ENCODE results near the gene MECP2. TPM values are rescaled to one million over a fixed set of nuclear protein-coding genes. Genes with fewer than 3 reads are reported as not detected.
A peak's percentile ranks its signal among the peaks of the same experiment; 100 is the strongest.

MECP2 gene
- total RNA-seq, 1 donor from 2014 or later: 43.7 TPM

DNA sequence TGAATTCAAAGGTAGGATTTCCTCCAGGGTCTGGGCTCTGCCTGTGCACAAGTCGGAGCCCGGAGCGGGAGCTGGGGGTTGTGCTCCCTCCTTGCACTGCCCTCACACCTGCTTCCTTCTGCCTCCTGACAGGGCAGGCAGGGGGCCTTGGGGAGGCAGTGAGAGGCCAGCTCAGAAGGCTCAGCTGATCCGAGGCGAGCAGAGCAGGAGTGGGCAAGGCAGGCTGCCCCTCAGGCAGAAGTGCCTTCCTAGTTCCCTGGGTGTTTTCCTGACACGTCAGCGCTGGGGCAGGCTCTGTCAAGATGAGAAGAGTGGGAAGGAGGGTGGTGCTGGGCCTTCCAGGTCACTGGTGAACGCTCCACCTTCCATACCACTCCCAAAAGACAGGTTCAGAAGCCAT lies 72.3 kb downstream of the MECP2 start:
- H3K4me3 Mint-ChIP-seq (ENCODE audit: unreplicated experiment): no peak overlapping the region
- H3K4me1 Mint-ChIP-seq (ENCODE audit: unreplicated experiment): peaks cover 7% of the 10 kb centered on the region
- no peaks in the 10 kb centered on the region for H3K27me3 Mint-ChIP-seq (ENCODE audit: unreplicated experiment)
- DNase-seq (ENCODE audit: extremely low spot score, unreplicated experiment): no peak
- peaks cover 6% of the 10 kb centered on the region for H3K36me3 Mint-ChIP-seq (ENCODE audit: unreplicated experiment)
- TF ChIP-seq, protein P1, sequence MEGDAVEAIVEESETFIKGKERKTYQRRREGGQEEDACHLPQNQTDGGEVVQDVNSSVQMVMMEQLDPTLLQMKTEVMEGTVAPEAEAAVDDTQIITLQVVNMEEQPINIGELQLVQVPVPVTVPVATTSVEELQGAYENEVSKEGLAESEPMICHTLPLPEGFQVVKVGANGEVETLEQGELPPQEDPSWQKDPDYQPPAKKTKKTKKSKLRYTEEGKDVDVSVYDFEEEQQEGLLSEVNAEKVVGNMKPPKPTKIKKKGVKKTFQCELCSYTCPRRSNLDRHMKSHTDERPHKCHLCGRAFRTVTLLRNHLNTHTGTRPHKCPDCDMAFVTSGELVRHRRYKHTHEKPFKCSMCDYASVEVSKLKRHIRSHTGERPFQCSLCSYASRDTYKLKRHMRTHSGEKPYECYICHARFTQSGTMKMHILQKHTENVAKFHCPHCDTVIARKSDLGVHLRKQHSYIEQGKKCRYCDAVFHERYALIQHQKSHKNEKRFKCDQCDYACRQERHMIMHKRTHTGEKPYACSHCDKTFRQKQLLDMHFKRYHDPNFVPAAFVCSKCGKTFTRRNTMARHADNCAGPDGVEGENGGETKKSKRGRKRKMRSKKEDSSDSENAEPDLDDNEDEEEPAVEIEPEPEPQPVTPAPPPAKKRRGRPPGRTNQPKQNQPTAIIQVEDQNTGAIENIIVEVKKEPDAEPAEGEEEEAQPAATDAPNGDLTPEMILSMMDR (IDR thresholded peaks at IDR 0.05): no peak
- H3K27ac Mint-ChIP-seq (ENCODE audit: unreplicated experiment): peak overlapping the region; percentile 67
- H3K9me3 Mint-ChIP-seq (ENCODE audit: unreplicated experiment): no peaks in the 10 kb centered on the region

DNA sequence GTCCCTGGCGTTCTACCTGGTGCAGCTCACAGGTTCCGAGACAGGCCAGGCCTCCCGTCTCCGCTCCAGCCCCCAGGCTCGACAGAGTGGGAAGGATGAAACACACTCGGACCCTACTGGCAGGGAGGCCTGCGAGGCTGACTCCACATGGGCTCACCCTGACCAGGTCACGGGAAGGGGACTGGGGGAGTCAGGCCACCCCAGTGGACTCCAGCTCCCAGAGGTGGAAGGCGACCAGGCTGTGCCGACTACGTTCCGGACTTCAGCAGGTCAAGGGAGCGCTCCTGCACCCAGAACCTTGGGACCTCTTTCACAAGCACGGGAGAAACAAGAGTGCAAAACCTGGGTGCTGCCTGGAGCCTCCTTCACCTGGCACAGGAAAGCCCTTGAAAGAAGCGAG lies 73.2 kb downstream of the MECP2 start:
- no peak overlapping the region for H3K27ac Mint-ChIP-seq (ENCODE audit: unreplicated experiment)
- H3K4me1 Mint-ChIP-seq (ENCODE audit: unreplicated experiment): peaks cover 7% of the 10 kb centered on the region
- peaks cover 4% of the 10 kb centered on the region for H3K36me3 Mint-ChIP-seq (ENCODE audit: unreplicated experiment)
- DNase-seq (ENCODE audit: extremely low spot score, unreplicated experiment): no peak
- TF ChIP-seq, protein P1 (IDR thresholded peaks at IDR 0.05): no peak
- H3K4me3 Mint-ChIP-seq (ENCODE audit: unreplicated experiment): no peak overlapping the region
- no peaks in the 10 kb centered on the region for H3K9me3 Mint-ChIP-seq (ENCODE audit: unreplicated experiment)
- H3K27me3 Mint-ChIP-seq (ENCODE audit: unreplicated experiment): no peaks in the 10 kb centered on the region

DNA sequence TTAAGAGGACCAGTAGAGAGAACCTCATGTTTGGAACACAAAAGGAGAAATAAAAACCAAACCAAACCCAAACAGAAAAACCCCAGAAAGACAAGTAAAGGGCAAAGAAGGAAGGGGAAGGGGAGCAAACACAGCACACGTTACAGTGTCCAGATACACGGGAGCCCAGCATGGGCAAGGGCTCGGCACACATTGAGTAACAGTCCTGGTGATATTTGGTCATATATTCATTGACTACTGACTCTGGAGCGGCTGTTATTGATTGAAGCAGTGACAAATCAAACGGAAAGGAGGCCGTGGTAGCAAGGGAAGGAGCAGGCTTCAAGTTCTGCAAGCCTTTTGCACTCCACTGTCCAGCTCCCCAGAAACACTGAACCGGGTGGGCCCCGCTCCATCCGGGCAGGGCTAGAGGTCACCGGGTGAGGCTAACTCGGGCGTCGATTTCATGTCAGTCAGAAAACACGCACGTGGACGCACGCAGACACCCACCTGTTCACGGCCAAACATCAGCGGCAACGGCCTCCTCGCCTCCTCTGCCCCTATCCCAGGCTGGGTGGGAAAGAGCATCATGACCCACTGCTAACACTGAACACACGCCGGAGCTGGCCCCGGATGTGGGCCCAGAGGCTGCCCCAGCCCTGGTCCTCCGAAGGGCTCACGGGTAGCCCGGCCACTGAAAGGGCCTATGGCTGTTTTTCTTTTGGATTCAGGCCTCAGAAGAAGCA lies 74.1 kb downstream of the MECP2 start:
- Mint-ChIP-seq H3K4me1 (ENCODE audit: unreplicated experiment) (peaks cover 10% of the 10 kb centered on the region), H3K27ac (ENCODE audit: unreplicated experiment) (no peak overlapping the region), H3K4me3 (ENCODE audit: unreplicated experiment) (no peak overlapping the region), H3K27me3 (ENCODE audit: unreplicated experiment) (no peaks in the 10 kb centered on the region), H3K36me3 (ENCODE audit: unreplicated experiment) (no peaks in the 10 kb centered on the region), H3K9me3 (ENCODE audit: unreplicated experiment) (no peaks in the 10 kb centered on the region)
- TF ChIP-seq, protein P1 (IDR thresholded peaks at IDR 0.05): no peak
- no peak for DNase-seq (ENCODE audit: extremely low spot score, unreplicated experiment)

DNA sequence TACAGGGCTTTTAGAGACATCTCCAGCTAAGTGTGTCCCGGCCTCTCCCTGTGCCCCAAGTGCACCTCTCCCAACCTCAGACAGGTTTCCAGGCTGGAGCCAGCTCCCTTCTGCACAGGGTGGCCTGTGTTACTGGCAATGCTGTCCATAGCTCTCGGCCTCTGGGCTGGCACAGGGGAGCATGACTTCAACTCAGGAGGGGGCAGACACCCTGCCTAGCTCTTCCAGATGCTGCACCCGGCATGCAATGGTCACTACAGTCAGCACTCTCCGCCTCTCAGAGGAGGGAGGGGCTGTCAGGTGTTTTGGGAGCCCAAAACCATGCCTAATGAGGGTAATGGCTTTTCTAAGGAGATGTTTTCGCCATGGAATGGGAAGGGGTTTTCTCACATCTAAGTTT lies 75.4 kb downstream of the MECP2 start:
- Mint-ChIP-seq H3K4me3 (ENCODE audit: unreplicated experiment) (no peak overlapping the region), H3K4me1 (ENCODE audit: unreplicated experiment) (peaks cover 10% of the 10 kb centered on the region), H3K36me3 (ENCODE audit: unreplicated experiment) (no peaks in the 10 kb centered on the region), H3K27ac (ENCODE audit: unreplicated experiment) (no peak overlapping the region), H3K27me3 (ENCODE audit: unreplicated experiment) (no peaks in the 10 kb centered on the region), H3K9me3 (ENCODE audit: unreplicated experiment) (no peaks in the 10 kb centered on the region)
- no peak for DNase-seq (ENCODE audit: extremely low spot score, unreplicated experiment)
- TF ChIP-seq, protein P1 (IDR thresholded peaks at IDR 0.05): no peak

DNA sequence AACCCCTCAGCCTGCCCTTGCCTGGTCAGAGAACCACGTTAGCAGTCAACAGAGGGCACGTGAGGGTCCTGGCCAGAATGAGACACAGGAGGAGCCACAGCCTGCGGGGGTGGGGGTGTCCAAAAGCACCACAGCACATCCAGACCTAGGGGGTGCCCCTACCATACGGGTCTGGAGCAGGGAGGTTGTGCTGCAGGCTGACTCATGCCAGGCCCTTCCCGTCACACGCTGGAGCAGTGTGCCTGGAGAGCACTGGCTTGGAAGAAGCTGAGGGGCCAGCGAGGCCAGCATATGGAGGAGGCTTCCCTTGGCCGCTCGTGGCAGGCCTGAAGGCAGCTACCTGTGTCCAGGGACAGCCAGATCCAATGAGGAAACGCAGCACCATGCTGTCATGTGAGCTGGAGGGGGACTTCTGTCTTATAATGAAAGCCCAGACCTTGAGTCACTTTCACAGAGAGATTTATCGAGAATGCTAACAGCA lies 76.3 kb downstream of the MECP2 start:
- Mint-ChIP-seq H3K27me3 (ENCODE audit: unreplicated experiment) (no peaks in the 10 kb centered on the region), H3K9me3 (ENCODE audit: unreplicated experiment) (no peaks in the 10 kb centered on the region), H3K4me3 (ENCODE audit: unreplicated experiment) (no peak overlapping the region), H3K4me1 (ENCODE audit: unreplicated experiment) (peaks cover 10% of the 10 kb centered on the region), H3K27ac (ENCODE audit: unreplicated experiment) (peak overlapping the region; percentile 71), H3K36me3 (ENCODE audit: unreplicated experiment) (no peaks in the 10 kb centered on the region)
- TF ChIP-seq, protein P1 (IDR thresholded peaks at IDR 0.05): no peak
- DNase-seq (ENCODE audit: extremely low spot score, unreplicated experiment): no peak
